HG03439 (cell line): Measurements from ENCODE around the gene CAMTA1.

Experiments used
- ATAC-seq: cut with Tn5 transposase; IDR thresholded peaks from one replicate; pipeline ENCODE4 v1.9.1; 2021; ENCODE audit warnings: mild to moderate bottlenecking, moderate library complexity; ENCODE audit not compliant: unreplicated experiment

The CAMTA1 gene

GRCh38 chr1:7018826-7019225 is 233.6 kb downstream of the CAMTA1 start:
- no peak for ATAC-seq

GRCh38 chr1:7019510-7019909 is 234.3 kb downstream of the CAMTA1 start:
- ATAC-seq = no peak

GRCh38 chr1:7022058-7022457 is 236.8 kb downstream of the CAMTA1 start:
- ATAC-seq = no peak

- ATAC-seq = no peak
Observed at GRCh38 chr1:7025013-7025412, 239.8 kb downstream of the CAMTA1 start.

GRCh38 chr1:7026169-7026568 is 240.9 kb downstream of the CAMTA1 start:
- ATAC-seq = no peak

GRCh38 chr1:7032992-7033391 is 247.7 kb downstream of the CAMTA1 start:
- no peak for ATAC-seq

- ATAC-seq = no peak
Observed at GRCh38 chr1:7036386-7036785, 251.1 kb downstream of the CAMTA1 start.

- no peak for ATAC-seq
Observed at GRCh38 chr1:7039590-7040220, 254.5 kb downstream of the CAMTA1 start.

- ATAC-seq = no peak
Observed at GRCh38 chr1:7040969-7041695, 255.9 kb downstream of the CAMTA1 start.

GRCh38 chr1:7042322-7043190 is 257.3 kb downstream of the CAMTA1 start:
- no peak for ATAC-seq

GRCh38 chr1:7043191-7043549 is 257.9 kb downstream of the CAMTA1 start:
- no peak for ATAC-seq

- no peak for ATAC-seq
Observed at GRCh38 chr1:7043719-7044535, 258.7 kb downstream of the CAMTA1 start.

- no peak for ATAC-seq
Observed at GRCh38 chr1:7045897-7046296, 260.6 kb downstream of the CAMTA1 start.

GRCh38 chr1:7046314-7046713 is 261.1 kb downstream of the CAMTA1 start:
- no peak for ATAC-seq

GRCh38 chr1:7046891-7047290 is 261.6 kb downstream of the CAMTA1 start:
- no peak for ATAC-seq

- ATAC-seq = no peak
Observed at GRCh38 chr1:7047866-7048265, 262.6 kb downstream of the CAMTA1 start.

GRCh38 chr1:7048395-7048794 is 263.1 kb downstream of the CAMTA1 start:
- ATAC-seq = no peak

- ATAC-seq = no peak
Observed at GRCh38 chr1:7049913-7050625, 264.8 kb downstream of the CAMTA1 start.

- no peak for ATAC-seq
Observed at GRCh38 chr1:7050751-7051665, 265.8 kb downstream of the CAMTA1 start.
